ENCODE measurements around the gene TC2N.

DNA sequence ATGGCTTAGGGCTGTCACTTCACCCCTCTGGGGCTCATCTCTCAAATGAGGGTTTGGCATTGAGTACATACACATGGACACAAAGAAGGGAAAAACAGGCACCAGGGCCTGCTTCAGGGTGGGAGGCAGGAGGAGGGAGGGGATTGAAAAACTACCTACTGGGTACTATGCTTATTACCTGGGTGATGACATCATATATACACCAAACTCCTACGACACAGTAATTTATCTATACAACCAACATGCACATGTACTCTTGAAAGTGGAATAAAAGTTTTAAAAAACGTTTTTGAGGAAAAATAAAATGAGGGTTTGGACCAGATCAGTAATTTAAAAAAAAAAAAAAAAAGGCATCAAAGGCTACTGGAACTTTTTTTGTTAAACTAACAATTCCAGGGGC is 3.6 kb upstream of the TC2N start:
- TF ChIP-seq, protein P1, sequence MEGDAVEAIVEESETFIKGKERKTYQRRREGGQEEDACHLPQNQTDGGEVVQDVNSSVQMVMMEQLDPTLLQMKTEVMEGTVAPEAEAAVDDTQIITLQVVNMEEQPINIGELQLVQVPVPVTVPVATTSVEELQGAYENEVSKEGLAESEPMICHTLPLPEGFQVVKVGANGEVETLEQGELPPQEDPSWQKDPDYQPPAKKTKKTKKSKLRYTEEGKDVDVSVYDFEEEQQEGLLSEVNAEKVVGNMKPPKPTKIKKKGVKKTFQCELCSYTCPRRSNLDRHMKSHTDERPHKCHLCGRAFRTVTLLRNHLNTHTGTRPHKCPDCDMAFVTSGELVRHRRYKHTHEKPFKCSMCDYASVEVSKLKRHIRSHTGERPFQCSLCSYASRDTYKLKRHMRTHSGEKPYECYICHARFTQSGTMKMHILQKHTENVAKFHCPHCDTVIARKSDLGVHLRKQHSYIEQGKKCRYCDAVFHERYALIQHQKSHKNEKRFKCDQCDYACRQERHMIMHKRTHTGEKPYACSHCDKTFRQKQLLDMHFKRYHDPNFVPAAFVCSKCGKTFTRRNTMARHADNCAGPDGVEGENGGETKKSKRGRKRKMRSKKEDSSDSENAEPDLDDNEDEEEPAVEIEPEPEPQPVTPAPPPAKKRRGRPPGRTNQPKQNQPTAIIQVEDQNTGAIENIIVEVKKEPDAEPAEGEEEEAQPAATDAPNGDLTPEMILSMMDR (conservative IDR thresholded peaks at IDR 0.05) = no peak
- TF ChIP-seq EZH2 (IDR thresholded peaks at IDR 0.05; ENCODE audit: low read depth) = no peak
